Astrocyte (in vitro differentiated cells and primary cell): Measurements from ENCODE around the gene ELMOD3. TPM values are rescaled to one million over a fixed set of nuclear protein-coding genes. Genes with fewer than 3 reads are reported as not detected.

ENCODE experiments used
- DNase-seq: peaks from one replicate; pipeline ENCODE4 v3.0.0-alpha.2; 2010; ENCODE audit warnings: low read depth
- FAIRE-seq: peaks from 2 replicates; lab custom pipeline; 2011; peaks lifted over from hg19 to GRCh38; lab: Jason Lieb, UNC
- H2AFZ ChIP-seq: 2 replicates; pipeline ENCODE4 v1.6.0; 2012; ENCODE audit warnings: low read depth, low read length, inconsistent platforms
- H3K27ac ChIP-seq: 2 replicates; pipeline ENCODE4 v1.5.1; 2011; ENCODE audit warnings: low read depth, low read length, inconsistent platforms
- H3K27me3 ChIP-seq: 2 replicates; pipeline ENCODE4 v1.6.0; 2011; ENCODE audit warnings: low read length, inconsistent platforms; ENCODE audit not compliant: insufficient read depth
- H3K36me3 ChIP-seq: 2 replicates; pipeline ENCODE4 v1.5.1; 2011; ENCODE audit warnings: low read length, inconsistent platforms; ENCODE audit not compliant: insufficient read depth
- H3K4me1 ChIP-seq: 2 replicates; pipeline ENCODE4 v1.5.1; 2011; ENCODE audit warnings: low read length, inconsistent platforms; ENCODE audit not compliant: insufficient read depth
- H3K4me2 ChIP-seq: 2 replicates; pipeline ENCODE4 v1.6.0; 2012; ENCODE audit warnings: low read length, inconsistent platforms
- H3K4me3 ChIP-seq: 2 replicates; pipeline ENCODE4 v1.5.1; 2011; ENCODE audit warnings: low read depth, mild to moderate bottlenecking, low read length, inconsistent platforms; ENCODE audit not compliant: insufficient read depth
- H3K79me2 ChIP-seq: 2 replicates; pipeline ENCODE4 v1.6.0; 2012; ENCODE audit warnings: mild to moderate bottlenecking, low read length, inconsistent platforms; ENCODE audit not compliant: insufficient read depth
- H3K9ac ChIP-seq: 2 replicates; pipeline ENCODE4 v1.6.0; 2012; ENCODE audit warnings: mild to moderate bottlenecking, low read length, inconsistent platforms
- H3K9me3 ChIP-seq: 2 replicates; pipeline ENCODE4 v1.5.1; 2012; ENCODE audit warnings: low read depth, mild to moderate bottlenecking, low read length, inconsistent platforms; ENCODE audit not compliant: insufficient read depth
- H4K20me1 ChIP-seq: 2 replicates; pipeline ENCODE4 v1.6.0; 2012; ENCODE audit warnings: low read length, inconsistent platforms; ENCODE audit not compliant: insufficient read depth
- H3K27ac Mint-ChIP-seq: one replicate; pipeline ENCODE4 v1.8.0; 2021; ENCODE audit warnings: mild to moderate bottlenecking, mixed read lengths; ENCODE audit not compliant: unreplicated experiment
- H3K27me3 Mint-ChIP-seq: one replicate; pipeline ENCODE4 v1.8.0; 2021; ENCODE audit warnings: low read depth, mixed read lengths; ENCODE audit not compliant: unreplicated experiment
- H3K36me3 Mint-ChIP-seq: one replicate; pipeline ENCODE4 v1.8.0; 2021; ENCODE audit warnings: low read depth, mixed read lengths; ENCODE audit not compliant: unreplicated experiment
- H3K4me1 Mint-ChIP-seq: one replicate; pipeline ENCODE4 v1.8.0; 2021; ENCODE audit warnings: low read depth, mixed read lengths; ENCODE audit not compliant: unreplicated experiment
- H3K4me3 Mint-ChIP-seq: one replicate; pipeline ENCODE4 v1.8.0; 2021; ENCODE audit warnings: mild to moderate bottlenecking, moderate library complexity, mixed read lengths; ENCODE audit not compliant: unreplicated experiment
- H3K9me3 Mint-ChIP-seq: one replicate; pipeline ENCODE4 v1.8.0; 2021; ENCODE audit warnings: mild to moderate bottlenecking, mixed read lengths; ENCODE audit not compliant: unreplicated experiment
- EZH2 ChIP-seq: IDR thresholded peaks from 2 replicates; pipeline ENCODE4 v1.6.1; 2012; ENCODE audit warnings: mild to moderate bottlenecking, low read length, inconsistent platforms; ENCODE audit not compliant: insufficient read depth
- total RNA-seq: library from RNA; stranded (reverse); gene quantifications from 2 replicates; pipeline ENCODE4 v1.2.1, GENCODE V29; 2021
- TF ChIP-seq, protein P1 (sequence below): IDR thresholded peaks from 2 replicates; pipeline ENCODE4 v1.5.1; 2011; ENCODE audit warnings: low read depth, mild to moderate bottlenecking, inconsistent platforms, low read length, moderate library complexity; ENCODE audit not compliant: insufficient read depth

ELMOD3 gene
- total RNA-seq, 1 donor from 2014 or later: 11.7 TPM

GRCh38 chr2:85401844-85402243 is 47.3 kb downstream of the ELMOD3 start:
- Mint-ChIP-seq H3K27me3 (no peaks in the 10 kb centered on the region), H3K9me3 (no peaks in the 10 kb centered on the region), H3K36me3 (peaks cover 11% of the 10 kb centered on the region), H3K27ac (no peak overlapping the region), H3K4me3 (no peak overlapping the region), H3K4me1 (peaks cover 7% of the 10 kb centered on the region)
- Histone ChIP-seq H3K9ac (no peak overlapping the region), H2AFZ (no peak overlapping the region), H3K9me3 (no peaks in the 10 kb centered on the region), H3K79me2 (peaks cover 20% of the 10 kb centered on the region), H3K4me3 (no peak overlapping the region), H3K27ac (no peak overlapping the region), H3K27me3 (no peaks in the 10 kb centered on the region), H3K36me3 (peaks cover 5% of the 10 kb centered on the region), H3K4me2 (no peak overlapping the region), H4K20me1 (no peaks in the 10 kb centered on the region), H3K4me1 (peaks cover 11% of the 10 kb centered on the region)
- DNase-seq (no peak), FAIRE-seq (no peak)
- TF ChIP-seq, protein P1, sequence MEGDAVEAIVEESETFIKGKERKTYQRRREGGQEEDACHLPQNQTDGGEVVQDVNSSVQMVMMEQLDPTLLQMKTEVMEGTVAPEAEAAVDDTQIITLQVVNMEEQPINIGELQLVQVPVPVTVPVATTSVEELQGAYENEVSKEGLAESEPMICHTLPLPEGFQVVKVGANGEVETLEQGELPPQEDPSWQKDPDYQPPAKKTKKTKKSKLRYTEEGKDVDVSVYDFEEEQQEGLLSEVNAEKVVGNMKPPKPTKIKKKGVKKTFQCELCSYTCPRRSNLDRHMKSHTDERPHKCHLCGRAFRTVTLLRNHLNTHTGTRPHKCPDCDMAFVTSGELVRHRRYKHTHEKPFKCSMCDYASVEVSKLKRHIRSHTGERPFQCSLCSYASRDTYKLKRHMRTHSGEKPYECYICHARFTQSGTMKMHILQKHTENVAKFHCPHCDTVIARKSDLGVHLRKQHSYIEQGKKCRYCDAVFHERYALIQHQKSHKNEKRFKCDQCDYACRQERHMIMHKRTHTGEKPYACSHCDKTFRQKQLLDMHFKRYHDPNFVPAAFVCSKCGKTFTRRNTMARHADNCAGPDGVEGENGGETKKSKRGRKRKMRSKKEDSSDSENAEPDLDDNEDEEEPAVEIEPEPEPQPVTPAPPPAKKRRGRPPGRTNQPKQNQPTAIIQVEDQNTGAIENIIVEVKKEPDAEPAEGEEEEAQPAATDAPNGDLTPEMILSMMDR: no peak

- no peaks in the 10 kb centered on the region for H3K27me3 ChIP-seq
- no peak overlapping the region for H3K4me3 Mint-ChIP-seq
- TF ChIP-seq EZH2: no peak
- TF ChIP-seq, protein P1: no peak
- H3K9ac ChIP-seq: peak overlapping the region; percentile 32
- peak overlapping the region; percentile 79 for H3K4me2 ChIP-seq
- DNase-seq: peak; percentile 78
- H3K4me3 ChIP-seq: peak overlapping the region; percentile 23
- H3K36me3 ChIP-seq: peaks cover 2% of the 10 kb centered on the region
- peaks cover 2% of the 10 kb centered on the region for H3K36me3 Mint-ChIP-seq
- peaks cover 16% of the 10 kb centered on the region for H3K4me1 ChIP-seq
- peaks cover 7% of the 10 kb centered on the region for H3K4me1 Mint-ChIP-seq
- peak; percentile 39 for FAIRE-seq
- H3K9me3 ChIP-seq: no peaks in the 10 kb centered on the region
- H3K9me3 Mint-ChIP-seq: no peaks in the 10 kb centered on the region
- peak overlapping the region; percentile 52 for H3K27ac ChIP-seq
- peaks cover 17% of the 10 kb centered on the region for H4K20me1 ChIP-seq
- H3K27ac Mint-ChIP-seq: peak overlapping the region; percentile 21
- peak overlapping the region; percentile 22 for H2AFZ ChIP-seq
- peaks cover 44% of the 10 kb centered on the region for H3K79me2 ChIP-seq
- H3K27me3 Mint-ChIP-seq: no peaks in the 10 kb centered on the region
These were observed 50.9 kb downstream of the ELMOD3 start for GRCh38 chr2:85405201-85406059.
